ENCODE data around the gene STOX1. TPM values are rescaled to one million over a fixed set of nuclear protein-coding genes. Genes with fewer than 3 reads are reported as not detected.

Gene STOX1
- total RNA-seq, 1 experiment from 2014 or later, result 1.4 TPM

DNA sequence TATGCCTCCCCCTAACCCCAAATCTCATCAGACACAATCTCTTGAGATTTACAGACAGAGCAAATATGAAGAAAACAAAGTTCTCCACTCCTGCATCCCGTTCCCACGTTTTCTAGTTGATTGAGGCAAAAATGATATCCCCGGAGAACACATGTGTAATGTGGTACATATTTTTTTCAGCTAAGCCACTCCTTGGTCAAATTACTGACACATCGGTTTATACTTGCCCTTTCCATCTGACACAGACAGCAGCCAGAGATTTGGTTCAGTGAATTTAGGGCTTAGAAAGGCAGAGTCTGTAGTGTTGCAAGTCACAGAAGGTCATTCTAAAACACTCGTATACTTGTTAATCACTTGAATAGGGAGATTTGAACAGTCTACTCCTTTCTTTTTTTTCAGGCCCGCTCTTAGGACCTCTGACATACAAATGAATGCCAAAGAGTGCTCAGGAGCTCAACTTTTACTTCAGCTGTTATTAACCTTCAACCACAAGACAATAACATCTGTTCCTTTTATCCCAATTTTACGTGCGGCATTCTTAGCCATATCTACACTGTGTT, 71.9 kb downstream of the STOX1 start:
- no peaks in the 10 kb centered on the region for H3K36me3 ChIP-seq (ENCODE audit: low read depth, low read length)
- H4K20me1 ChIP-seq (ENCODE audit: low read length), result no peaks in the 10 kb centered on the region
- H3K9ac ChIP-seq (ENCODE audit: low read length), result no peak overlapping the region
- no peak overlapping the region for H3K4me2 ChIP-seq (ENCODE audit: low read length)
- TF ChIP-seq EZH2phosphoT487 (IDR thresholded peaks at IDR 0.05; ENCODE audit: borderline replicate concordance, low read length) (no peak), EZH2 (IDR thresholded peaks at IDR 0.05; ENCODE audit: low read length, unreplicated experiment) (no peak)
- TF ChIP-seq, protein P1, sequence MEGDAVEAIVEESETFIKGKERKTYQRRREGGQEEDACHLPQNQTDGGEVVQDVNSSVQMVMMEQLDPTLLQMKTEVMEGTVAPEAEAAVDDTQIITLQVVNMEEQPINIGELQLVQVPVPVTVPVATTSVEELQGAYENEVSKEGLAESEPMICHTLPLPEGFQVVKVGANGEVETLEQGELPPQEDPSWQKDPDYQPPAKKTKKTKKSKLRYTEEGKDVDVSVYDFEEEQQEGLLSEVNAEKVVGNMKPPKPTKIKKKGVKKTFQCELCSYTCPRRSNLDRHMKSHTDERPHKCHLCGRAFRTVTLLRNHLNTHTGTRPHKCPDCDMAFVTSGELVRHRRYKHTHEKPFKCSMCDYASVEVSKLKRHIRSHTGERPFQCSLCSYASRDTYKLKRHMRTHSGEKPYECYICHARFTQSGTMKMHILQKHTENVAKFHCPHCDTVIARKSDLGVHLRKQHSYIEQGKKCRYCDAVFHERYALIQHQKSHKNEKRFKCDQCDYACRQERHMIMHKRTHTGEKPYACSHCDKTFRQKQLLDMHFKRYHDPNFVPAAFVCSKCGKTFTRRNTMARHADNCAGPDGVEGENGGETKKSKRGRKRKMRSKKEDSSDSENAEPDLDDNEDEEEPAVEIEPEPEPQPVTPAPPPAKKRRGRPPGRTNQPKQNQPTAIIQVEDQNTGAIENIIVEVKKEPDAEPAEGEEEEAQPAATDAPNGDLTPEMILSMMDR (conservative IDR thresholded peaks at IDR 0.05; ENCODE audit: low read depth, low read length), result no peak
- peaks cover 32% of the 10 kb centered on the region for H3K79me2 ChIP-seq (ENCODE audit: low read length)
- POLR2A ChIA-PET (ENCODE audit: unreplicated experiment), result no interaction called here
- peaks cover 16% of the 10 kb centered on the region for H3K4me1 ChIP-seq (ENCODE audit: insufficient read depth, low read length)
- H3K27ac ChIP-seq (ENCODE audit: low read length), result no peak overlapping the region
- no peaks in the 10 kb centered on the region for H3F3A ChIP-seq (ENCODE audit: low read length, unreplicated experiment)
- DNase-seq, result no peak
- no peaks in the 10 kb centered on the region for H3K9me2 ChIP-seq (replicated peaks; ENCODE audit: low read length)
- H3K9me3 ChIP-seq (ENCODE audit: low read length), result no peaks in the 10 kb centered on the region
- CTCF ChIA-PET, result no interaction called here
- H3K4me3 ChIP-seq (ENCODE audit: low read length), result no peak overlapping the region
- no peak overlapping the region for H2AFZ ChIP-seq (ENCODE audit: low read length)
- no peak for ATAC-seq
- intact Hi-C loops (cut with micrococcal nuclease), result no loop called here
- H3K27me3 ChIP-seq (ENCODE audit: low read length), result no peaks in the 10 kb centered on the region
- BruUV-seq (replicated peaks), result no TSS peak

DNA sequence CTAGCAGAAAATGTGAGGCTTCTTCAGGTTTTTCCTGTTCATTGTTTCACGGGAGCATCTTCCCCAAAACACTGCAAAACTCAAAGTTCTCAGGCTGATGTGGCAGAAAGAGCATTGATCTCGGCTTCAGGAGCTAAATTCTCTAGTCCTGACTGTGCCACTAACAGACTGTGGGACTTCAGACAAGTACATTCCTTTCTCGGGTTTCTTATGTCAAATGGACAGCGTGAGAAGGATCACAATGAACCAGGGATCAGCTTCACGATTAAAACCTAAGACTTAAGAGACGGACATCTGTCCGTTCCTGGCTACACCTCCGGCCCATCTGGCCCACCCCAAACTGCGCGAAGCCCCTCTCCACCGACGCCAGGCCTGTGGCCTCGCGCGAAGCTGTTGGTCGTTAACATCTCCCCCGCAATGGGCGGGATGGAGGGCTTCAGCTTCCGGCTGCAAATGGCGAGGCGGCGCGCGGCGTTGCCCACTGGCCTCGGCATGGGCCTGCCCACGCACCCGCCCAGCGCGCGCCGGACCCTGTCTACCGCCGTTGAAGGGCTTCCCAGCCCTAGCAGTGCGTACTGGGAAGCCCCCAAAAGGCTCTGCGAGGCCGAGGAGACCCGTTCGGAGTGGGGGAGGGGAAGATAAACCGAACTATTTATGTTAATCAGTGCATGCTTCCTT, 73.2 kb downstream of the STOX1 start:
- DNase-seq (no peak), ATAC-seq (peak; percentile 30; the same call in 1 of the 2 replicates)
- Histone ChIP-seq H3K9ac (ENCODE audit: low read length) (peak overlapping the region; percentile 90), H3K4me2 (ENCODE audit: low read length) (peak overlapping the region; percentile 92), H3K9me2 (replicated peaks; ENCODE audit: low read length) (no peaks in the 10 kb centered on the region), H3F3A (ENCODE audit: low read length, unreplicated experiment) (no peaks in the 10 kb centered on the region), H3K4me3 (ENCODE audit: low read length) (peak overlapping the region; percentile 88), H3K79me2 (ENCODE audit: low read length) (peaks cover 44% of the 10 kb centered on the region), H3K9me3 (ENCODE audit: low read length) (no peaks in the 10 kb centered on the region), H3K27me3 (ENCODE audit: low read length) (no peaks in the 10 kb centered on the region), H4K20me1 (ENCODE audit: low read length) (no peaks in the 10 kb centered on the region), H3K36me3 (ENCODE audit: low read depth, low read length) (no peaks in the 10 kb centered on the region), H3K27ac (ENCODE audit: low read length) (peak overlapping the region; percentile 85), H2AFZ (ENCODE audit: low read length) (peak overlapping the region; percentile 96), H3K4me1 (ENCODE audit: insufficient read depth, low read length) (peaks cover 16% of the 10 kb centered on the region)
- POLR2A ChIA-PET (ENCODE audit: unreplicated experiment), result interaction anchor here (0.6 kb wide), 4 partner anchors 40 to 426 kb away, joined by 3 to 8 read pairs (median 3); no protein-coding TSS in a partner anchor
- intact Hi-C loops (cut with micrococcal nuclease), result loop anchor here (1.0 to 5.0 kb wide), 2 partner anchors 108 to 568 kb away; partner anchors contain the start of genes HNRNPH3 and PBLD
- TSS peak; percentile 91 for BruUV-seq (replicated peaks)
- CTCF ChIA-PET, result interaction anchor here (0.5 kb wide), 1 partner anchor 234 kb away, joined by 3 read pairs; no protein-coding TSS in a partner anchor
- TF ChIP-seq EZH2phosphoT487 (IDR thresholded peaks at IDR 0.05; ENCODE audit: borderline replicate concordance, low read length) (no peak), EZH2 (IDR thresholded peaks at IDR 0.05; ENCODE audit: low read length, unreplicated experiment) (no peak)
- TF ChIP-seq, protein P1 (conservative IDR thresholded peaks at IDR 0.05; ENCODE audit: low read depth, low read length), result no peak

Data from PC-3 (cell line).